ENCODE results near the gene BLNK. TPM values are rescaled to one million over a fixed set of nuclear protein-coding genes. Genes with fewer than 3 reads are reported as not detected.

BLNK gene
- total RNA-seq, 1 donor from 2014 or later, result 0.38 TPM

GRCh38 chr10:96276831-96277230 is 5.5 kb upstream of the BLNK start:
- Histone ChIP-seq H3K36me3 (ENCODE audit: control insufficient read depth, insufficient read depth, low read length) (no peaks in the 10 kb centered on the region), H3K4me3 (ENCODE audit: low read depth, low read length) (no peak overlapping the region), H3K27me3 (ENCODE audit: control insufficient read depth, insufficient read depth, low read length) (no peaks in the 10 kb centered on the region)
- no peak for DNase-seq (ENCODE audit: low read depth)
- TF ChIP-seq CTCF (IDR thresholded peaks at IDR 0.05; ENCODE audit: insufficient read depth, low read length, poor library complexity, severe bottlenecking), result no peak

DNA sequence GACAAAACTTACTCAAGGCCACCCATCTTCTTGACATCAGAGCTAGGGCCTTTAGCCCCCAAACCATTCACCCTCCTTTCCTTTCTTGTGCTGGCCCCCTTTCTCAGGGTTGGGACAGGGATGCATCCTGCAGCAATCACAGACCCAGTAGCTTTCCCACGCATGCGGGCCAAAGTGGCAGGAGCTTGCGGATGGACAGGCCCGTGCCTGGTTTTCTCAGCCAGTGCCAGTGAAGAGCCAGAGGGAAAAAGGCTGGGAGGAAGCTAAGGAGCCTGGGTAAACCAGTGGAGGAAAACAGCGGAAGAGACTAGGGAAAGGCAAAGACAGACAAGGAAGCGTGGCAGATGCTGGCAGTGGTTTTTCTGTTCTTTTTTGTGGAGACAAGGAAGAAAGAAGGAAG is 5.1 kb upstream of the BLNK start:
- no peak for TF ChIP-seq CTCF (IDR thresholded peaks at IDR 0.05; ENCODE audit: insufficient read depth, low read length, poor library complexity, severe bottlenecking)
- H3K27me3 ChIP-seq (ENCODE audit: control insufficient read depth, insufficient read depth, low read length), result no peaks in the 10 kb centered on the region
- no peaks in the 10 kb centered on the region for H3K36me3 ChIP-seq (ENCODE audit: control insufficient read depth, insufficient read depth, low read length)
- DNase-seq (ENCODE audit: low read depth), result no peak
- no peak overlapping the region for H3K4me3 ChIP-seq (ENCODE audit: low read depth, low read length)

DNA sequence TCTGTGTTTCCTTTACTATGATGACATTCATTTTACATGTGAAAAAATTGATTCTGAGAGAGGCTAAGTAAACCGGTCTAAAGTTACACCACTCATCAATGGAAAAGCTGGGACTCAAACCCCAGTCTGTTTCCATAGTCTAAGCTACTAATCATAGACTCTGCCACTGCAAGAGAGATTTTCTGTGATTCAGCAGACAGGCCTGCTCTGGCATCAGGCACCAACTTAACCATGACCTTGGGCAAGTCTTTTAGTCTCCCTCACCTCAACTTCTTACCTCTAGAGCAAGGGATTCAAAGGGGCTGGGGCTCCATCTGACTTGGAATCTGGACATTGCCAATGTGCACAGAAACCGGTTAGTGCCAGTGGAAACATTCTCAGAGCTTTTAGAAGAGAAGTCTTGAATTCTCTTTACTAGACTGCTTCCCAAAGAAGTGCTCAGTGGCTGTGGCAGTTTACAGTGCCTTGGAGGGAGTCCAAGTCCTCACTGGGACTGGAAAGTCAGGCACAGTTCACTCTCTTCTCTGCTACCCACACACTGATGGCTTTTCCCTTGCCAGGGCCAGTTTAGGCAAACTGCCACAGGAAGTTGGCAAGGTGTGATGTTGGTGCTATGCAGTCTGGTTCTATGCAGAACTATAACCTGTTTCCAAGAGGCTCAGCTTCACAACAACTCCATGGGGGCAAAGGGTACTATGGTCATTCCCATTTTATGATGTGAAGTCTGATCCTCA is 4.5 kb upstream of the BLNK start:
- DNase-seq (ENCODE audit: low read depth), result no peak
- no peak for TF ChIP-seq CTCF (IDR thresholded peaks at IDR 0.05; ENCODE audit: insufficient read depth, low read length, poor library complexity, severe bottlenecking)
- Histone ChIP-seq H3K27me3 (ENCODE audit: control insufficient read depth, insufficient read depth, low read length) (no peaks in the 10 kb centered on the region), H3K36me3 (ENCODE audit: control insufficient read depth, insufficient read depth, low read length) (no peaks in the 10 kb centered on the region), H3K4me3 (ENCODE audit: low read depth, low read length) (no peak overlapping the region)

GRCh38 chr10:96272316-96273280 is 1.2 kb upstream of the BLNK start:
- TF ChIP-seq CTCF (IDR thresholded peaks at IDR 0.05; ENCODE audit: insufficient read depth, low read length, poor library complexity, severe bottlenecking), result no peak
- no peak for DNase-seq (ENCODE audit: low read depth)
- H3K27me3 ChIP-seq (ENCODE audit: control insufficient read depth, insufficient read depth, low read length), result no peaks in the 10 kb centered on the region
- H3K4me3 ChIP-seq (ENCODE audit: low read depth, low read length), result no peak overlapping the region
- H3K36me3 ChIP-seq (ENCODE audit: control insufficient read depth, insufficient read depth, low read length), result no peaks in the 10 kb centered on the region

GRCh38 chr10:96270571-96270970 is 798 bp downstream of the BLNK start:
- Histone ChIP-seq H3K27me3 (ENCODE audit: control insufficient read depth, insufficient read depth, low read length) (no peaks in the 10 kb centered on the region), H3K36me3 (ENCODE audit: control insufficient read depth, insufficient read depth, low read length) (no peaks in the 10 kb centered on the region), H3K4me3 (ENCODE audit: low read depth, low read length) (no peak overlapping the region)
- no peak for DNase-seq (ENCODE audit: low read depth)
- no peak for TF ChIP-seq CTCF (IDR thresholded peaks at IDR 0.05; ENCODE audit: insufficient read depth, low read length, poor library complexity, severe bottlenecking)

Measured in kidney epithelial cell (primary cell).